Brain microvascular endothelial cell (primary cell): ENCODE data around the gene SNTG2.

Source experiments
- DNase-seq: peaks from one replicate; pipeline ENCODE4 v3.0.0-alpha.2; 2020
- H3K27ac ChIP-seq: fragments of 250-450 bp; sonication (Bioruptor Pico); 2 replicates; pipeline ENCODE4 v1.5.1; 2020; ENCODE audit warnings: mild to moderate bottlenecking, moderate library complexity
- H3K27me3 ChIP-seq: fragments of 250-450 bp; sonication (Bioruptor Pico); replicated peaks from 2 replicates; pipeline ENCODE4 v1.5.1; 2020; ENCODE audit warnings: mild to moderate bottlenecking
- H3K36me3 ChIP-seq: fragments of 250-450 bp; sonication (Bioruptor Pico); replicated peaks from 2 replicates; pipeline ENCODE4 v1.5.1; 2020; ENCODE audit warnings: mild to moderate bottlenecking
- H3K4me3 ChIP-seq: 2 replicates; pipeline ENCODE4 v1.5.1; 2011; ENCODE audit warnings: low read depth, mild to moderate bottlenecking, control low read depth, low read length, moderate library complexity
- in situ Hi-C: cut with HindIII; loops from 2 replicates; pipeline ENCODE4 v1.10.0; 2017; ENCODE audit warnings: low sequenced_read_pairs, low pct_ligation_motif_present
- TF ChIP-seq, protein P1 (sequence below): IDR thresholded peaks from 2 replicates; pipeline ENCODE4 v1.5.1; 2011; ENCODE audit warnings: low read depth, mild to moderate bottlenecking, moderate library complexity, low read length, control low read depth, inconsistent platforms; ENCODE audit errors: missing control alignments

Gene SNTG2

DNA sequence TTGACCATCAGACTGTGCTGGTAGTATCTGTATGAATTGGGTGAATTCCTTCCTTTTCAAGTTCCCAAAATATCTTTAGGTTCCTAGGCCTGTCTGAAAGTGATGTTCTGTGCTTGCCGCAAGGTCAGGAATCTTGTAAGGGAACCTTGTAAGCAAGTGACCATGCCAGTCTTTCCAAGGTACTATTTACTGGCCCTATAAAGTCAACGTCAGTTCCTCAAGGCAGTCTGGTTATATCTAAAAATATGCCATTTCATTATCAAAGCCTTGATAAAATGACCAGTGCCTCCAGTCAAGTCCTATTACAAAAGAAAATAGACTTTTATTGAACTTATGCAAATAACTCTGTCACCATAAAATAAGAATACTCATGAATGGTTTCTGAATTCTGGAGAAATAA is 374.2 kb downstream of the SNTG2 start:
- H3K4me3 ChIP-seq: no peak overlapping the region
- in situ Hi-C loops: no loop called here
- TF ChIP-seq, protein P1, sequence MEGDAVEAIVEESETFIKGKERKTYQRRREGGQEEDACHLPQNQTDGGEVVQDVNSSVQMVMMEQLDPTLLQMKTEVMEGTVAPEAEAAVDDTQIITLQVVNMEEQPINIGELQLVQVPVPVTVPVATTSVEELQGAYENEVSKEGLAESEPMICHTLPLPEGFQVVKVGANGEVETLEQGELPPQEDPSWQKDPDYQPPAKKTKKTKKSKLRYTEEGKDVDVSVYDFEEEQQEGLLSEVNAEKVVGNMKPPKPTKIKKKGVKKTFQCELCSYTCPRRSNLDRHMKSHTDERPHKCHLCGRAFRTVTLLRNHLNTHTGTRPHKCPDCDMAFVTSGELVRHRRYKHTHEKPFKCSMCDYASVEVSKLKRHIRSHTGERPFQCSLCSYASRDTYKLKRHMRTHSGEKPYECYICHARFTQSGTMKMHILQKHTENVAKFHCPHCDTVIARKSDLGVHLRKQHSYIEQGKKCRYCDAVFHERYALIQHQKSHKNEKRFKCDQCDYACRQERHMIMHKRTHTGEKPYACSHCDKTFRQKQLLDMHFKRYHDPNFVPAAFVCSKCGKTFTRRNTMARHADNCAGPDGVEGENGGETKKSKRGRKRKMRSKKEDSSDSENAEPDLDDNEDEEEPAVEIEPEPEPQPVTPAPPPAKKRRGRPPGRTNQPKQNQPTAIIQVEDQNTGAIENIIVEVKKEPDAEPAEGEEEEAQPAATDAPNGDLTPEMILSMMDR: no peak
- no peaks in the 10 kb centered on the region for H3K36me3 ChIP-seq
- H3K27ac ChIP-seq: no peak overlapping the region
- DNase-seq: no peak
- H3K27me3 ChIP-seq: no peaks in the 10 kb centered on the region

DNA sequence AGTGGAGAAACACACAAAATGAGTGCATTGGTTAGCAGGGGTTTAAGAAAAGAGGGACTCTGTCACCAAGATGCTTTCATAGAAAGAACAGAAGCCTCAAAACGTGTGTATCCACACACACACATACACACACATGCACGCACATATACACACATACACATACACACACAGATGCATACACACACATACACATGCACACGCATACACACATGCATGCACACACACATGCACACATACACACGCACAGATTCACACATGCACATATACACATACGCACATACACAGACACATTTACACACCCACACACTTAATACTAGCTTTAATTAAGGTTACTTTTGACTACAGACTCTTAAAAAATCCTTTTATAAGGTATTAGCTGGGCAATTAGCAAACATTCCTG is 378.0 kb downstream of the SNTG2 start:
- Histone ChIP-seq H3K27me3 (no peaks in the 10 kb centered on the region), H3K27ac (no peak overlapping the region), H3K36me3 (no peaks in the 10 kb centered on the region), H3K4me3 (no peak overlapping the region)
- DNase-seq: no peak
- in situ Hi-C loops: no loop called here
- TF ChIP-seq, protein P1: no peak

DNA sequence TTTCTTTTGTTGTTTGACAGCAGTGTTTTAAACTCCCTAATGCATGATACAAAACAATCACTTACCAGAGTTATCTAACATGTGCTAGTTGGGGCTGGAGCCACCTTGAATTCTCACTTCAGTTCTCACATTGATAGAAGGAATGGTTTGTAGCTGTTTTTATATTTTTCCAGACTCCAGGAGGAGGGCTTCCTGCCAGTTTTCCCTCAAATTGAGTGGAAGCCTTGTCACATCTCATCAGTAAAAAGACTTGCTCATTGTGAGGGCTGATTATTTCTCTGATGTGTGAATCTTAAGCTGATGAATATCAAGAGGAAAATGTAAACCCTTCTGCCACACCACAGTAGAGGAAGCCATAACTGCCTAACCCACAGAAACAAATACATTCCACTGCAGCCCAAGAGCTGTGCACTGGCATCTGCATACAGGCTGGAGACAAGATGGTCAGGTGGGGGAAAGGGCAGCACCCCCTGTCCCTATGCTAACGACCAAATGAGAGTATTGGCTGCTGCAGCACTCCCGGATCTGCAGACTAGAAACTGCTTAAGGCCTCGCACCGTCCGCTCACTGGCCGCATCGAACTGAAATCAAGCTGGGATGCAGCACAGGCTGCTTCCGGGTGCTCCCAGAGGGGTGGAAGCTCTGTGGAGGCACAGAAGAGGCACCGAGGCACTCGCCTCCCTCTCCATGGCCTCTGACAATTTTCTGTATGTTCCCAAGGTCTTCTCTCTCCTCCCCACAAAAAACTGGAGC is 388.9 kb downstream of the SNTG2 start:
- Histone ChIP-seq H3K27ac (no peak overlapping the region), H3K27me3 (no peaks in the 10 kb centered on the region), H3K4me3 (no peak overlapping the region), H3K36me3 (no peaks in the 10 kb centered on the region)
- TF ChIP-seq, protein P1: no peak
- no peak for DNase-seq
- in situ Hi-C loops: no loop called here

DNA sequence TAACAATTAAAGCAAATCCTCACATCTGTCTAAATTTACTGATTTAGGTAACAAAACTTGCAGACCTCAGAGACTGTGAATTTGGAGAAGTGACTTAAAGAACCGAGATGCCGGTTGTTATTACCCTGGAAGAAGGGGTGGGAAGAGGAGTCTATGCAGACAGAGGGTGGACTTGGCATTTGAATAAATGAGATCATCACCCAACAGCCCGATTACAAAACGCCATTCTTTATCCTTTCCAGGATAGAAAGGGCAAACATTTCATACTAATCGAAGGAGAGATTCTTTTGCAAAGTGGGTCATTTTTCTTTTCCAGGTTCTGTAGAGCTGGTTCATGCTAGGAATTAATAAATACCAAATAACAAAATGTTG is 389.5 kb downstream of the SNTG2 start:
- Histone ChIP-seq H3K36me3 (no peaks in the 10 kb centered on the region), H3K27me3 (no peaks in the 10 kb centered on the region), H3K4me3 (no peak overlapping the region), H3K27ac (no peak overlapping the region)
- in situ Hi-C loops: no loop called here
- TF ChIP-seq, protein P1: no peak
- no peak for DNase-seq

DNA sequence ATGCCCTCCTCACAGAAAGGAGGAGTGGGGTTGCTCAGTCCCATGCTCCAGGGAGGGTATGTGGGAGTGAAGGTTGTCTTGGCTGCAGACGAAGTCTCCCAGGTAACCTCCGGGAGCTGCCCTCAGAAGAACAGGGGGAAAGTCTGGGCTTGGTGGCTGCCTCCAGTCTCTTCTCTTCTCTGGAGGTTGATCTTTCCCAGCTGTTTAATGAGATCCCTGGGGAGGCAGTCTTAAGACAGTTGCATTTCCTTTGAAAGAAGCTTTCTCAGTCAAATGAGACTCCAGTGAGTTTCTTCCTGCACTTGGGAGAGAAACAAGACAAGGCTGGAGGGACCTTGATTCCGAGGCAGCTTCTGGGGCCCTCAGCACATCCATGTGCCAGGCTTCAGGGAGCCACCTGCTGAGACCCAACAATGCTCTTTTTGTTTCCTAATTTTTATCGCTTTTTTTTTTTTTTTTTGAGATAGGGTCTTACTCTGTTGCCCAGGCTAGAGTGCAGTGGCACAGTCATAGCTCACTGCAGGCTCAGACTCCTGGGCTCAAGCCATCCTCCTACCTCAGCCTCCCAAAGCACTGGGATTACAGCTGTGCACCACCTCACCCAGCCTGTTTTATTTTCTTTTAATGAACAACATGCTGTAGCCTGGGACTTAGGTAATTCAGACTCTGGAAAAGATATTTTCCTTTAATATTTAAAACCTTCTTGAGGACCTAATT is 390.9 kb downstream of the SNTG2 start:
- Histone ChIP-seq H3K27ac (no peak overlapping the region), H3K27me3 (no peaks in the 10 kb centered on the region), H3K4me3 (no peak overlapping the region), H3K36me3 (no peaks in the 10 kb centered on the region)
- TF ChIP-seq, protein P1: no peak
- DNase-seq: no peak
- in situ Hi-C loops: no loop called here
